GM12878 (cell line): ENCODE results near the gene GARRE1. TPM values are rescaled to one million over a fixed set of nuclear protein-coding genes. Genes with fewer than 3 reads are reported as not detected.

Experiments used
- CUX1 ChIP-seq: IDR thresholded peaks from 2 replicates; pipeline ENCODE4 v1.6.1; 2012; ENCODE audit warnings: improper control_type of control experiment, low read depth, low read length; ENCODE audit not compliant: insufficient replicate concordance
- ELK1 ChIP-seq: IDR thresholded peaks from 2 replicates; pipeline ENCODE4 v1.6.1; 2012; ENCODE audit warnings: low read depth, low read length, improper control_type of control experiment
- MXI1 ChIP-seq: fragments of 150-350 bp; IDR thresholded peaks from 2 replicates; pipeline ENCODE4 v1.6.1; 2011; ENCODE audit warnings: low read depth, mild to moderate bottlenecking, inconsistent platforms, low read length, improper control_type of control experiment
- RB1 ChIP-seq: fragments of 450-650 bp; formaldehyde crosslinking; IDR thresholded peaks from 2 replicates; pipeline ENCODE4 v1.6.1; 2017; ENCODE audit warnings: mild to moderate bottlenecking, borderline replicate concordance
- RELB ChIP-seq: fragments of 450-650 bp; IDR thresholded peaks from 2 replicates; pipeline ENCODE4 v1.6.1; 2017; ENCODE audit warnings: low read depth, mild to moderate bottlenecking, moderate library complexity
- RUNX3 ChIP-seq: IDR thresholded peaks from 2 replicates; pipeline ENCODE4 v1.6.1; 2012; ENCODE audit warnings: low read length, inconsistent platforms
- SIN3A ChIP-seq: IDR thresholded peaks from 2 replicates; pipeline ENCODE4 v1.6.1; 2012; ENCODE audit warnings: low read depth, low read length, improper control_type of control experiment
- SP1 ChIP-seq: IDR thresholded peaks from one replicate; pipeline ENCODE4 v1.6.1; 2011; ENCODE audit warnings: low read depth, low read length
- SRF ChIP-seq, 2 experiments: IDR thresholded peaks; 2 replicates each; pipeline ENCODE4 v1.6.1; 2011; ENCODE audit warnings: low read depth in 2 of 2, low read length in 2 of 2, mild to moderate bottlenecking in 1 of 2, moderate library complexity in 1 of 2
- ZBTB11 ChIP-seq: fragments of 450-650 bp; formaldehyde crosslinking; IDR thresholded peaks from 2 replicates; pipeline ENCODE4 v1.5.0; 2022; ENCODE audit warnings: mild to moderate bottlenecking, missing genetic modification characterization
- ZNF592 ChIP-seq: fragments of 450-650 bp; IDR thresholded peaks from 2 replicates; pipeline ENCODE4 v1.6.1; 2017; ENCODE audit warnings: mild to moderate bottlenecking, moderate library complexity
- polyA plus RNA-seq, 11 experiments: library from polyadenylated mRNA; depleted of rRNA in 4 of 11; unstranded in 6 of 11; stranded (reverse) in 5 of 11; fragments of >200 nt; fragmentation: Nextera tagmentation in 4 of 11; fragmentation: Illumina TruSeq in 1 of 11; extraction: Ambion mirVana in 4 of 11; extraction: Trizol in 1 of 11; gene quantifications; 1 replicate in 1 of 11; 2 replicates in 10 of 11; pipeline versions ENCODE4 v1.2.1 to v1.2.3, GENCODE V29; 2011 to 2016; ENCODE audit warnings: inconsistent platforms in 2 of 11, missing spikeins in 2 of 11, low read depth in 1 of 11
- total RNA-seq, 4 experiments: library from RNA; depleted of rRNA in 3 of 4; stranded (reverse); fragments of >200 nt in 3 of 4; fragmentation: Illumina TruSeq in 1 of 4; extraction: Trizol in 1 of 4; gene quantifications; 2 replicates each; pipeline versions ENCODE4 v1.2.1 to v1.2.3, GENCODE V29; 2013 to 2021

The GARRE1 gene
- total and polyA plus RNA-seq, 10 of the 15 experiments (the other 5 are each of a cell fraction or from before 2014, with no cell fraction given): 1.1 to 9.4 (median 5.1) TPM

GRCh38 chr19:34284505-34284904 is 30.2 kb downstream of the GARRE1 start (continued):
- TF ChIP-seq ZNF592 (no peak), RUNX3 (no peak), SRF (IDR thresholded peaks at IDR 0.05; ENCODE audit: low read depth in 2 of 2, low read length in 2 of 2) (no peak), RELB (no peak), SIN3A (no peak), ELK1 (no peak), ZBTB11 (CRISPR knock-in tag) (no peak), CUX1 (no peak), SP1 (no peak), RB1 (no peak), MXI1 (no peak)
